Lower lobe of right lung (tissue), 2 donors: Measurements from ENCODE around the gene CDKL1. TPM values are rescaled to one million over a fixed set of nuclear protein-coding genes. Genes with fewer than 3 reads are reported as not detected.

Experiments used
- ATAC-seq, 2 donors: fragments of 200-7000 bp; cut with Tn5 transposase; one replicate each; pipeline ENCODE4 v1.9.1; 2020 to 2022; ENCODE audit warnings: mild to moderate bottlenecking in 2 of 2, moderate library complexity in 2 of 2
- DNase-seq: peaks from one replicate; pipeline ENCODE4 v3.0.0-alpha.2; 2020
- H3K27ac ChIP-seq: fragments of 200-600 bp; one replicate; pipeline ENCODE4 v1.8.0; 2022
- H3K27me3 ChIP-seq: fragments of 200-600 bp; one replicate; pipeline ENCODE4 v1.8.0; 2022; ENCODE audit warnings: low read depth
- H3K36me3 ChIP-seq: fragments of 200-600 bp; one replicate; pipeline ENCODE4 v1.8.0; 2022; ENCODE audit warnings: mild to moderate bottlenecking
- H3K4me1 ChIP-seq: fragments of 200-600 bp; one replicate; pipeline ENCODE4 v1.8.0; 2022
- H3K4me3 ChIP-seq: fragments of 200-600 bp; one replicate; pipeline ENCODE4 v1.8.0; 2022; ENCODE audit warnings: mild to moderate bottlenecking
- H3K9me3 ChIP-seq: fragments of 200-600 bp; one replicate; pipeline ENCODE4 v1.8.0; 2022
- intact Hi-C: fragments of 100-400 bp; cut with DNase I; formaldehyde crosslinking; loops from one replicate; pipeline ENCODE4 v1.11.0; 2022
- total RNA-seq: library from RNA; stranded (reverse); fragmentation: NEBNext Ultra II Directional; extraction: Animal tissue kit (Norgen Biotek cat#: 25700); gene quantifications from one replicate; pipeline ENCODE4 v1.2.1, GENCODE V29; 2021
- TF ChIP-seq, protein P1 (sequence below): fragments of 200-600 bp; IDR thresholded peaks from one replicate; pipeline ENCODE4 v1.8.0; 2022; ENCODE audit warnings: antibody characterized with exemption, mild to moderate bottlenecking
- donor health status: DM: no; HTN: yes; CAD: no; lungs with severe emphysema.

Gene CDKL1
- total RNA-seq, 1 donor from 2014 or later = 25.3 TPM

DNA sequence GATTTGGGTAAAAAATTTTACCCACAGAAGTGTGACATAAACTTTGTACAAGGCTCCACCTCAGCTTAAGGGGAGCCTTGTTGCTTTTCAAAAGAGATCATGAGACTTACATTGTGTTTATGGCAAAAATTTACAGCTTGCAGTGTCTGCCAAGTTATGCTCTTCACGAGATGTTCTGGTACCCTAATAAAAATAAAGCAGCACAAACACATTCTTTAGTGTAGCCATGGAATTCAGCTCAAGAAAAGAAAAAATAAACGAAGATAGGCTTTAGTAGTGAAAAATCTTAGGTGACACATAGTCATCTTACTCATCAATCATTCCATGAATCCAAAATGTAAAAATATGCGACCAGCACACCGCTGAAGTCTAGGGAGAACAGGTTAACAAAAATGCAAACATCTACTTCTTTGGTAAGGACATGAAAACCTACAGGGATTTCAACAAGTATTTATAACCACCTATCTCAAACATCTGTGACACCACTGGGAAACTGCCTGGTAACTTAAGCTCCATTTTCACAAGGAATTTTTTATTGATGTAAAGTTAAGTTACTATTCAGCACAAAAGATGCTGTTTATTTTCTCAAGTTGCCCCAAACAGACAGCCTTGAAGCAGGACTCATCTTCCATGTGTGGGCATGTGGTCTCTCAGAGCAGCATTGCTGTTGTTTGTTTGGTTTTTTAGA lies 51.7 kb downstream of the CDKL1 start:
- ATAC-seq (no peak), DNase-seq (no peak)
- no peak overlapping the region for H3K27ac ChIP-seq
- no peaks in the 10 kb centered on the region for H3K27me3 ChIP-seq
- H3K36me3 ChIP-seq = peaks cover 6% of the 10 kb centered on the region
- intact Hi-C loops = no loop called here
- no peak overlapping the region for H3K4me3 ChIP-seq
- H3K4me1 ChIP-seq = peaks cover 27% of the 10 kb centered on the region
- TF ChIP-seq, protein P1, sequence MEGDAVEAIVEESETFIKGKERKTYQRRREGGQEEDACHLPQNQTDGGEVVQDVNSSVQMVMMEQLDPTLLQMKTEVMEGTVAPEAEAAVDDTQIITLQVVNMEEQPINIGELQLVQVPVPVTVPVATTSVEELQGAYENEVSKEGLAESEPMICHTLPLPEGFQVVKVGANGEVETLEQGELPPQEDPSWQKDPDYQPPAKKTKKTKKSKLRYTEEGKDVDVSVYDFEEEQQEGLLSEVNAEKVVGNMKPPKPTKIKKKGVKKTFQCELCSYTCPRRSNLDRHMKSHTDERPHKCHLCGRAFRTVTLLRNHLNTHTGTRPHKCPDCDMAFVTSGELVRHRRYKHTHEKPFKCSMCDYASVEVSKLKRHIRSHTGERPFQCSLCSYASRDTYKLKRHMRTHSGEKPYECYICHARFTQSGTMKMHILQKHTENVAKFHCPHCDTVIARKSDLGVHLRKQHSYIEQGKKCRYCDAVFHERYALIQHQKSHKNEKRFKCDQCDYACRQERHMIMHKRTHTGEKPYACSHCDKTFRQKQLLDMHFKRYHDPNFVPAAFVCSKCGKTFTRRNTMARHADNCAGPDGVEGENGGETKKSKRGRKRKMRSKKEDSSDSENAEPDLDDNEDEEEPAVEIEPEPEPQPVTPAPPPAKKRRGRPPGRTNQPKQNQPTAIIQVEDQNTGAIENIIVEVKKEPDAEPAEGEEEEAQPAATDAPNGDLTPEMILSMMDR = no peak
- H3K9me3 ChIP-seq = no peaks in the 10 kb centered on the region

DNA sequence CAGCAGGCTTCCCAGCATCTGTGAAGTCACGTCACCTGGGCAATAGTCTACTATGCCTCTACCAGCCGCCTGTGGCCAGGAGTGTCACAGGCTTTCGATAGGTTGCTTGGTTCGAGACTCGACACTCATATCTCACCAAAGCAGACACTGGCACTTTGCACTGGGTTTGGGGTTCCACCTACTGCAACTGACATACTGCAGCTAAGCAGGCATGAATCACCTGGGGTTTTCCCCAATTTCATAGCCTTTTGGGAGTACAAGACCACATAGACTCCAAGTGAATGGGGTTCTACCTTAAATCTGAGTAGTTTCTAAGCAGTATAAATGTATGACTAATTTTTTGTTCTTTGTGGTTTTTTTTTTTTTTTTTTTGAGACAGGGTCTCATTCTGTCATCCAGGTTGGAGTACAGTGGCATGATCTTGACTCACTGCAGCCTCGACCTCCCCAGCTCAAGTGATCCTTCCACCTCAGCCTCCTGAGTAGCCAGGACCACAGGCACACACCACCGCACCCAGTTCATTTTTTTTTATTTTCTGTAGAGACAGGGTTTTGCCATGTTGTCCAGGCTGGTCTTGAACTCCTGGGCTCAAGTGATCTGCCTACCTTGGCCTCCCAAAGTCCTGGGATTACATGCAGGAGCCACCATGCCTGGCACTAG lies 52.4 kb downstream of the CDKL1 start:
- peaks cover 27% of the 10 kb centered on the region for H3K4me1 ChIP-seq
- TF ChIP-seq, protein P1 = no peak
- H3K27me3 ChIP-seq = no peaks in the 10 kb centered on the region
- H3K4me3 ChIP-seq = no peak overlapping the region
- no peak for ATAC-seq
- H3K27ac ChIP-seq = peak overlapping the region; percentile 19
- no peaks in the 10 kb centered on the region for H3K9me3 ChIP-seq
- no peak for DNase-seq
- intact Hi-C loops = no loop called here
- H3K36me3 ChIP-seq = peaks cover 6% of the 10 kb centered on the region

DNA sequence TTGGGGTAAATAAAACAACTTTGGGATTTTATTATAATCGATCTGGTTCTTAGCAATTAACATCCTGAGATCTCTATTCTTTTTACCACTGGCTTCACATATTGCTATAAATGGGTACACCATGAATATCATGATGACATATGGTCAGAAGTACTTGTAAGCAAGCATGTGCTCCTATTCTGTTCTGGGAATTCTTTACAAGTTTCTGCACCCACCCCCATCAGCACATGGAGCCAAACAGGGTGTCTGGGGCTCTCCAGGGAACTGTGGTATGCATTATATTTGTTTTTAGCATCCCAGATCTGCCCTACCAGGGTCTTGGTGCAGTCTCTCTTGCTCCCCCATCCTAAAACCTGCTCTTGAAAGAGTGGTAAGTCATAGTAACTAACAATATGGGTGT lies 53.2 kb downstream of the CDKL1 start:
- no peak overlapping the region for H3K4me3 ChIP-seq
- peak overlapping the region; percentile 19 for H3K27ac ChIP-seq
- no peak for ATAC-seq
- intact Hi-C loops = no loop called here
- peaks cover 13% of the 10 kb centered on the region for H3K36me3 ChIP-seq
- no peaks in the 10 kb centered on the region for H3K9me3 ChIP-seq
- peaks cover 31% of the 10 kb centered on the region for H3K4me1 ChIP-seq
- TF ChIP-seq, protein P1 = no peak
- DNase-seq = no peak
- no peaks in the 10 kb centered on the region for H3K27me3 ChIP-seq

DNA sequence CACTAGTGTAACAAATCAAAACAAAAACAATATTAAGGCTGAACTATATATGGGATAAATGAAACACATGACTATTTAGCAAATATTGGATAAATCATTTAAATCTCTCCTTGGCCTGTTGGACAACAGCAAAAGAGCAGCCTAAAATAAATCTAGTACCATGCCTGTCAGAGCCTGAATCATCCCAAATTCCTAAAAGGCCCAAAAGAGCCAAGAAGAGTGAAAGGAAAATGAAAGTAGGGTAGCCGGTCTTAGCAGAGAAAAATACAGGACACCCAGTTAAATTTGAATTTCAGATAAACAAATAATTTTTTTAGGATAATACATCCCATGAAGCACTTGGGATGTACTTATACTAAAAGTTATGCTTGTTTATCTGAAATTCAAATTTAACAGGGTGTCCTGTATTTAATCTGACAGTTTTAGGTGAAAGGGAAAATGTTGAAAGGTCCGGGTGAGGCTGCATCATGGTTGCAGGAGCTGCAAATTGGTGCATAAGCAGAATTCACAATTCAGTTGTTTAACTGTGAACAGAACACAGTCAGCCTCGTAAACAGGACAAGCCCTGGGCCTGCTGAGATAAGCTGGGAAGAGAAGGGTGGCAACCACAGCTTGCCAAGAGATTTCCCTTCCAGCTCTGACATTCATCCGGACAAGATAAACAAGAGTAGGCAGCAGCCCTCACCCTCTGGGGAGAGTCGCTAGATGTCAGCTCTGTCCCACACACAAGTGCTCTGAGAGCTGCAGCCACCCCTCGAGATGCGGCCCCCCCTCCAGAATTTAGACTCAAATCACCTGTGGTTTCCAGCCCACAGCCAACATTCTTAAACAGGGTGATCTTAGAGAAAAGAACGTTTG lies 54.2 kb downstream of the CDKL1 start:
- TF ChIP-seq, protein P1 = peak; percentile 42
- peak overlapping the region; percentile 60 for H3K27ac ChIP-seq
- DNase-seq = peak; percentile 47
- H3K9me3 ChIP-seq = no peaks in the 10 kb centered on the region
- peak; percentile 79 for ATAC-seq
- peaks cover 17% of the 10 kb centered on the region for H3K36me3 ChIP-seq
- H3K27me3 ChIP-seq = no peaks in the 10 kb centered on the region
- peaks cover 31% of the 10 kb centered on the region for H3K4me1 ChIP-seq
- intact Hi-C loops = no loop called here
- H3K4me3 ChIP-seq = peak overlapping the region; percentile 33

DNA sequence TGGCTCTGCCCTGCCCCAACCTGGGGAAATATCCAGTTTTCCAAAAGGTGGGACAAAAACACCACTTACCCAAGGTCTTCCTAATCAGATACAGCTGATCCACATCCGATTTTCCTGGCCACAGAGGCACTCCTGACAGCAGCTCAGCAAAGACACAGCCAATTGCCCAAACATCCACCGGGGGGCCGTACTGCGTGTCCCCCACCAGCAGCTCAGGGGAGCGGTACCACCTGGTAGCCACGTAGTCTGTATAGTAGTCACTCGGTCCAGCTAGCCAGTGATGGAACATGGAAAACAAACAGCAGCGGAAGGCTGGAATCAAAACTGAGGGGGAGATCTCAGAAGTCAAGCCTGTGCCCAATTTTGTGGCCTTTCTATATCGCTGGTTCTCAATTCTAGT lies 55.7 kb downstream of the CDKL1 start:
- Histone ChIP-seq H3K4me1 (peaks cover 42% of the 10 kb centered on the region), H3K36me3 (peaks cover 20% of the 10 kb centered on the region), H3K9me3 (no peaks in the 10 kb centered on the region), H3K27ac (no peak overlapping the region), H3K4me3 (no peak overlapping the region), H3K27me3 (no peaks in the 10 kb centered on the region)
- ATAC-seq = no peak
- TF ChIP-seq, protein P1 = no peak
- intact Hi-C loops = no loop called here
- DNase-seq = no peak
